ENCODE measurements around the gene CISTR.

Gene CISTR

GRCh38 chr12:53714004-53714403 is 37.8 kb downstream of the CISTR start:
- no peak for DNase-seq

- no peak for DNase-seq
Measured at GRCh38 chr12:53713516-53713915, 38.3 kb downstream of the CISTR start.

- no peak for DNase-seq
Measured at GRCh38 chr12:53712059-53712643, 39.6 kb downstream of the CISTR start.

- no peak for DNase-seq
Measured at GRCh38 chr12:53710091-53710490, 41.7 kb downstream of the CISTR start.

- no peak for DNase-seq
Measured at GRCh38 chr12:53709671-53710070, 42.1 kb downstream of the CISTR start.

GRCh38 chr12:53706080-53706479 is 45.7 kb downstream of the CISTR start:
- no peak for DNase-seq

- DNase-seq: no peak
Measured at GRCh38 chr12:53703756-53704155, 48.0 kb downstream of the CISTR start.

GRCh38 chr12:53701518-53702264 is 50.1 kb downstream of the CISTR start:
- DNase-seq: peak; percentile 67

- DNase-seq: no peak
Measured at GRCh38 chr12:53700567-53700966, 51.2 kb downstream of the CISTR start.

- DNase-seq: no peak
Measured at GRCh38 chr12:53699678-53700025, 52.1 kb downstream of the CISTR start.

GRCh38 chr12:53698948-53699677 is 52.7 kb downstream of the CISTR start:
- DNase-seq: no peak

GRCh38 chr12:53696655-53697331 is 55.0 kb downstream of the CISTR start:
- DNase-seq: no peak
